ENCODE data around the gene RNF207. TPM values are rescaled to one million over a fixed set of nuclear protein-coding genes. Genes with fewer than 3 reads are reported as not detected.

RNF207 gene, protein sequence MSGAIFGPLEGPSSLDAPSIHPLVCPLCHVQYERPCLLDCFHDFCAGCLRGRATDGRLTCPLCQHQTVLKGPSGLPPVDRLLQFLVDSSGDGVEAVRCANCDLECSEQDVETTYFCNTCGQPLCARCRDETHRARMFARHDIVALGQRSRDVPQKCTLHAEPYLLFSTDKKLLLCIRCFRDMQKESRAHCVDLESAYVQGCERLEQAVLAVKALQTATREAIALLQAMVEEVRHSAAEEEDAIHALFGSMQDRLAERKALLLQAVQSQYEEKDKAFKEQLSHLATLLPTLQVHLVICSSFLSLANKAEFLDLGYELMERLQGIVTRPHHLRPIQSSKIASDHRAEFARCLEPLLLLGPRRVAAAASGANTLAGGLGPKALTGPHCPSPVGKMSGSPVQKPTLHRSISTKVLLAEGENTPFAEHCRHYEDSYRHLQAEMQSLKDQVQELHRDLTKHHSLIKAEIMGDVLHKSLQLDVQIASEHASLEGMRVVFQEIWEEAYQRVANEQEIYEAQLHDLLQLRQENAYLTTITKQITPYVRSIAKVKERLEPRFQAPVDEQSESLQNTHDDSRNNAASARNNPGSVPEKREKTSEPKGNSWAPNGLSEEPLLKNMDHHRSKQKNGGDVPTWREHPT
- total RNA-seq: 10.6 and 42.7 TPM in 2 replicates

DNA sequence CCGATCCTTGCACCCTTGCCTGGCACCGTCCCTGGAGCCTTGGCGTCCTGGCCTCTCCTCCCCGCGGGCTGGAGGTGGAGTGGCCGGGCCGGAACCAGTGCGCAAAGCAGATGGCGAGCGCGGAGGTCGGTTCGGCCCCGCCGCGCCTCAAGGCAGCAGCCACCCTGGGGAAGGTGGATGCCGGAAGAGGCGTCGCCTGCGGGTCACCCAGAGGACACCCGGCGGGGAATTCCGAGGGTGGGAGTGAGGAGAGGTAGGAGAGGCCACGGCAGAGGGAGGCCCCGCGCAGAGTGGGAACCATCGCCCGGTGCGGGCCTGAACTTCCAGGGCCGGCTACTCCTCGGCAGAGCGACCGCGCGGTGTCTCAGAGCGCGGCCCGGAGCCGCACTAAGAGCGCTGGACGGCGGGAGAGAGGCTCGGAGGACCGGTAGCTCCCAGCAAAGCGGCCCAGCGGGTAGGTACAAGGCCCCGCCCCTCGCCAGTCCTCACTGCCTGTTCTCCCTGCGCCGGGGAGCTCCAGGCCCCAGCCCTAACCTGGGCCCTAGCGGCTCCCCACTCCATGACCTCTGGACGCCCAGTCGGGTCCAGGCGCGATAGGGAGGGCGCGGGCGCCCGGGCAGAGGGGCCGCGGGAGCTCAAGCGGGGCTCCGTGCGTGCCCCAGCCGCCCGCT is at the start of gene RNF207:
Gene RNF207, plus strand, starts transcription at position 271 of the 671 bp plus-strand sequence. CDS start 417 bp downstream, outside the sequence.
- Histone ChIP-seq H3K4me3 (ENCODE audit: insufficient read depth, low read length) (peak within 1 kb of the TSS; percentile 74), H3K4me1 (ENCODE audit: insufficient read depth, low read length) (no peaks in the 10 kb centered on the region), H3K79me2 (ENCODE audit: insufficient read depth, low read length) (no peaks in the 10 kb centered on the region), H3K27me3 (ENCODE audit: insufficient read depth, low read length) (no peaks in the 10 kb centered on the region), H2AFZ (ENCODE audit: low read length) (peak within 1 kb of the TSS; percentile 90), H3K4me2 (ENCODE audit: insufficient read depth, low read length) (peak within 1 kb of the TSS; percentile 81), H3K27ac (ENCODE audit: low read depth, low read length) (no peak within 1 kb of the TSS), H4K20me1 (ENCODE audit: insufficient read depth, low read length) (no peaks in the 10 kb centered on the region), H3K9me3 (ENCODE audit: low read depth, low read length) (no peaks in the 10 kb centered on the region), H3K36me3 (ENCODE audit: insufficient read depth, low read length) (no peaks in the 10 kb centered on the region)
- DNase-seq (ENCODE audit: insufficient read length, low spot score, missing footprints): peak; percentile 97
- TF ChIP-seq, protein P1, sequence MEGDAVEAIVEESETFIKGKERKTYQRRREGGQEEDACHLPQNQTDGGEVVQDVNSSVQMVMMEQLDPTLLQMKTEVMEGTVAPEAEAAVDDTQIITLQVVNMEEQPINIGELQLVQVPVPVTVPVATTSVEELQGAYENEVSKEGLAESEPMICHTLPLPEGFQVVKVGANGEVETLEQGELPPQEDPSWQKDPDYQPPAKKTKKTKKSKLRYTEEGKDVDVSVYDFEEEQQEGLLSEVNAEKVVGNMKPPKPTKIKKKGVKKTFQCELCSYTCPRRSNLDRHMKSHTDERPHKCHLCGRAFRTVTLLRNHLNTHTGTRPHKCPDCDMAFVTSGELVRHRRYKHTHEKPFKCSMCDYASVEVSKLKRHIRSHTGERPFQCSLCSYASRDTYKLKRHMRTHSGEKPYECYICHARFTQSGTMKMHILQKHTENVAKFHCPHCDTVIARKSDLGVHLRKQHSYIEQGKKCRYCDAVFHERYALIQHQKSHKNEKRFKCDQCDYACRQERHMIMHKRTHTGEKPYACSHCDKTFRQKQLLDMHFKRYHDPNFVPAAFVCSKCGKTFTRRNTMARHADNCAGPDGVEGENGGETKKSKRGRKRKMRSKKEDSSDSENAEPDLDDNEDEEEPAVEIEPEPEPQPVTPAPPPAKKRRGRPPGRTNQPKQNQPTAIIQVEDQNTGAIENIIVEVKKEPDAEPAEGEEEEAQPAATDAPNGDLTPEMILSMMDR (IDR thresholded peaks at IDR 0.05; ENCODE audit: extremely low read depth, low read depth, low read length): no peak

DNA sequence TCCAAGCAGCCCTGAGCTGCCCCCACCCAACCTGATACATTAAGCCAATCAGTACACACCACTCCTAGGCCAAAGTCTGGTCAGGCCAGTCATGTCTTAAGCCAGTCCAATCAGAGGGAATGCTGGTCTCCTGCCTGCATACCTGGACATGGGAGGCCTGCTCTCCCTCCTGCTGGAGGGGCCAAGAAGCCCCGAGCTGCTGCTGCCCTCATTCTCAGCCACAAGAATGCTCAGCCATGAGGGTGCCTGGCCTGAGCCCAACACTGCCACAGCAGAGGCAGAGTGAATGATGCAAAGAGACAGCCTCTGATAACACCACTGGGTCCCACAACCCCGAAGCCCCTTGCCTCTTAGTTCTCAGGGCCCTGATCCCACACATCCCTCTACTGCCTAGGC is 48.8 kb upstream of the RNF207 start:
- H3K27ac ChIP-seq (ENCODE audit: low read depth, low read length): no peak overlapping the region
- H2AFZ ChIP-seq (ENCODE audit: low read length): no peak overlapping the region
- no peaks in the 10 kb centered on the region for H4K20me1 ChIP-seq (ENCODE audit: insufficient read depth, low read length)
- no peak overlapping the region for H3K4me3 ChIP-seq (ENCODE audit: insufficient read depth, low read length)
- no peak for DNase-seq (ENCODE audit: insufficient read length, low spot score, missing footprints)
- H3K36me3 ChIP-seq (ENCODE audit: insufficient read depth, low read length): no peaks in the 10 kb centered on the region
- no peak overlapping the region for H3K4me2 ChIP-seq (ENCODE audit: insufficient read depth, low read length)
- TF ChIP-seq, protein P1 (IDR thresholded peaks at IDR 0.05; ENCODE audit: extremely low read depth, low read depth, low read length): no peak
- no peaks in the 10 kb centered on the region for H3K4me1 ChIP-seq (ENCODE audit: insufficient read depth, low read length)
- no peaks in the 10 kb centered on the region for H3K9me3 ChIP-seq (ENCODE audit: low read depth, low read length)
- H3K79me2 ChIP-seq (ENCODE audit: insufficient read depth, low read length): no peaks in the 10 kb centered on the region
- no peaks in the 10 kb centered on the region for H3K27me3 ChIP-seq (ENCODE audit: insufficient read depth, low read length)

DNA sequence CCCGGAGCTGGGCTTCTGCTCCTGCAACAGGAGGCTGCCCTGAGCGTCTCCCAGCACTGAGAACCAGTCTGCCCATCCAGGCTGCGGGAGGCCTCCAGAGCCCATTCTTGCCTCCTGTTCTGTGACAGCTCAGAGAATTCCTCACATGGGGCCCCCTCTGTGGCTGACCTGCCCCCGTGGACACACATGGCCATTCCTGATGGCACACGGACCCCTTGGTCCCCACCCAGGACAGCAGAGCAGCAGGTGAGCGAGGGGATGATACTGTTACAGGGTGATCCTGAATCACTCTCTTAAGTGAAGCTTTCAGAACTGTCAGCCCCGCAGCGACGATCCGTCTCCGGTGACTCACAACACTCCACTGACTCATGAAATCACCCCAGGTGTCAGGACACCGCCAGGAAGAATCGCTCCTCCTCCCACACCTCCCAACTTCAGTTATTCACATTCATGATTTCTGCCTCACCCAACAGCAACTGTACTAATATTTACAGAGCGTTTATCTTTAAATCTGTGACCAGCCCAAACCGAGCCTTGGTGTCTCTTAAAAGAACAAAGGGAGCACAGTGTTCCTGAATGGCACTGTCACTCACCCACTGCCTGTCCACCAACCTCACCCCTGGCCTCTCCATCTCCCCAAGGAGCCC is 48.3 kb upstream of the RNF207 start:
- TF ChIP-seq, protein P1 (IDR thresholded peaks at IDR 0.05; ENCODE audit: extremely low read depth, low read depth, low read length): no peak
- no peaks in the 10 kb centered on the region for H4K20me1 ChIP-seq (ENCODE audit: insufficient read depth, low read length)
- H2AFZ ChIP-seq (ENCODE audit: low read length): no peak overlapping the region
- no peaks in the 10 kb centered on the region for H3K79me2 ChIP-seq (ENCODE audit: insufficient read depth, low read length)
- no peaks in the 10 kb centered on the region for H3K9me3 ChIP-seq (ENCODE audit: low read depth, low read length)
- H3K4me3 ChIP-seq (ENCODE audit: insufficient read depth, low read length): no peak overlapping the region
- DNase-seq (ENCODE audit: insufficient read length, low spot score, missing footprints): no peak
- no peak overlapping the region for H3K27ac ChIP-seq (ENCODE audit: low read depth, low read length)
- H3K4me2 ChIP-seq (ENCODE audit: insufficient read depth, low read length): no peak overlapping the region
- H3K27me3 ChIP-seq (ENCODE audit: insufficient read depth, low read length): no peaks in the 10 kb centered on the region
- no peaks in the 10 kb centered on the region for H3K4me1 ChIP-seq (ENCODE audit: insufficient read depth, low read length)
- no peaks in the 10 kb centered on the region for H3K36me3 ChIP-seq (ENCODE audit: insufficient read depth, low read length)

Data from osteoblast (primary cell).